PC-9 (cell line): ENCODE results near the gene FKBP6.

Source experiments
- CTCF ChIP-seq: fragments of 200-600 bp; sonication (generic); conservative IDR thresholded peaks from 2 replicates; pipeline ENCODE4 v1.6.1; 2017; ENCODE audit warnings: mixed run types, antibody characterized with exemption, mild to moderate bottlenecking, moderate library complexity
- EZH2 ChIP-seq: fragments of 200-600 bp; sonication (generic); IDR thresholded peaks from 2 replicates; pipeline ENCODE4 v1.8.0; 2017; ENCODE audit warnings: antibody characterized with exemption, low read depth

DNA sequence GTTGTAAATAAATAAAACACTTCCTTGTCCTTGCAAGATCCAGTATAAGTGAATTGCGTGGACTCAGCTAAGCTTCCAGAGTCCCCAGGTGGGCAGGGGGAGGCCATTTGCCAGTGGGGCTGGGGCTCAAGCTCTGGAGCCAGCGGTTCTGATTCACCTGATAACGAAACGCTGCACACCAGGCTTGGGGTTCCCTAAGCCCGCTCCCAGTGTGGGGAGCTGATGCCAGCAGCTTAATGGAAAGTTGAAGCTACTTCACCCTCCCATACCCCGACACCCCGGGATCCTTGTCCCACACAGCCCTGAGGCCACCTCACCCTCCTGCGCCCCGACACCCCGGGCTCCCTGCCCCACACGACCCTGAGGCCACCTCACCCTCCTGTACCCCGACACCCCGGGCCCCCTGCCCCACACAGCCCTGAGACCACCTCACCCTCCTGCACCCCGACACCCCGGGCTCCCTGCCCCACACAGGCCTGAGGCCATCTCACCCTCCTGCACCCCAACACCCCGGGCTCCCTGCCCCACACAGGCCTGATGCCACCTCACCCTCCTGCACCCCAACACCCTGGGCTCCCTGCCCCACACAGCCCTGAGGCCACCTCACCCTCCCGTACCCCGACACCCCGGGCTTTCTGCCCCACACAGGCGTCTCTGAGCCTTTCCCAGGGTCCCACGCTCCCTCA is 30.8 kb downstream of the FKBP6 start:
- no peak for TF ChIP-seq CTCF
- TF ChIP-seq EZH2 = no peak
